IPS-NIHi11 (cell line): ENCODE data around the gene GDE1.
"Not testable (repeated sequence)": the region's sequence is repeated elsewhere in the genome, so short reads cannot be mapped to it uniquely, and the experiment has no call there.

Experiments used
- DNase-seq: peaks from one replicate; pipeline ENCODE4 v3.0.0; 2012; ENCODE audit warnings: mixed read lengths, low spot score

The GDE1 gene, protein sequence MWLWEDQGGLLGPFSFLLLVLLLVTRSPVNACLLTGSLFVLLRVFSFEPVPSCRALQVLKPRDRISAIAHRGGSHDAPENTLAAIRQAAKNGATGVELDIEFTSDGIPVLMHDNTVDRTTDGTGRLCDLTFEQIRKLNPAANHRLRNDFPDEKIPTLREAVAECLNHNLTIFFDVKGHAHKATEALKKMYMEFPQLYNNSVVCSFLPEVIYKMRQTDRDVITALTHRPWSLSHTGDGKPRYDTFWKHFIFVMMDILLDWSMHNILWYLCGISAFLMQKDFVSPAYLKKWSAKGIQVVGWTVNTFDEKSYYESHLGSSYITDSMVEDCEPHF

DNA sequence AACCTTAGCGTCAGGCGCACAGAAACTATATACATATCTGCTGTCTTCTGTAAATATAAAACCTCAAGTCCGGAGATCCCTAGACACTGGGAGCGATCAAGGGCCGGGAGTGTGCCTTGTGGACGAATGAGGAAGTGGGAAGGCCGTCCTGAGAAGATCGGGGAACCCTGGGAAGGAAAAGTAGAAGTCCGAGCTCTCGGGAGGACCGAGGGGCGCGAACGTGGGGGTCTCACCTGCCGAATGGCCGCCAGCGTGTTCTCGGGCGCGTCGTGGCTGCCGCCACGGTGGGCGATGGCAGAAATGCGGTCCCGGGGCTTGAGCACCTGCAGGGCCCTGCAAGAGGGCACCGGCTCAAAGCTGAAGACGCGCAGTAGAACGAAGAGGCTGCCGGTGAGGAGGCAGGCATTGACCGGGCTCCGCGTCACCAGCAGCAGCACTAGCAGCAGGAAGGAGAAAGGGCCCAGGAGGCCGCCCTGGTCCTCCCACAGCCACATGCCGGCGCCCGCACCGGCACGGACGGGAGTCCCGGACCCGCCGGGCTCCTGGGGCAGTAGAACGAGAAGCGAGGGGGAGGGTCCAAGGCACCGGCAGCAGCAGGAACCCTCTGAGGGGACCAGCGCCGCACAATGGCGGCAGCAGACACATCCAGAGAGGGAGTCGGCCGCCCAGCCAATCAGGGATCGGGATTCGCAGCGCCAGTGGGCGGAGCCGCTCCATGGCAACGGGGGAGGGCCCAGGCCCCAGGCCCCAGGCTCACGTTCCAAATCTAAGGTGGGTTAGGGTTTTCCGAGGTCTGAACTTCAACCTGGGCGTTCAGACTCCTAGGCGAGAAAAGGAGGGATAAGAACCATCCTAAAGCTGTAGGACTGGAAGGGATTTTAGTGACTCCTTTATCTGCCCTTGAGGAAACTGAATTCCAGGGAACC, at the start of gene GDE1:
TSS of gene GDE1 (minus strand) at position 628 of the 926 bp plus-strand sequence. CDS start at position 494, 134 bp downstream.
- DNase-seq, result peak; percentile 96

DNA sequence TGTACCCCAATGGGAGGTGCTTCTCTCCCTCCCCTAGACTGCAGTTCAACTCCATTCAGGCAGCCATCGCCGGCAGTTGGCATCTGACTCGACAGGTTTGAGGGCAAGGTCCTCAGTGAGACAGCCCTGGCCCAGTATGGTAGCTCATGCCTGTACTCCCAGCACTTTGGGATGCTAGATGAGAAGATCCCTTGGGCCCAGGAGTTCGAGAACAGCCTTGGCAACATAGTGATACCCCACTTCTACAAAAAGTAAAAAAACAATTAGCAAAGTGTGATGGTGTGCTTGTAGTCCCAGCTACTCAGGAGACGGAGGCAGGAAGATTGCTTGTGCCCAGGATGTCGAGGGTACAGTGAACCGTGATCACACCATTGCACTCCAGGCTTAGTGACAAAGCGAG, 45.7 kb upstream of the GDE1 start:
- DNase-seq, result no peak

DNA sequence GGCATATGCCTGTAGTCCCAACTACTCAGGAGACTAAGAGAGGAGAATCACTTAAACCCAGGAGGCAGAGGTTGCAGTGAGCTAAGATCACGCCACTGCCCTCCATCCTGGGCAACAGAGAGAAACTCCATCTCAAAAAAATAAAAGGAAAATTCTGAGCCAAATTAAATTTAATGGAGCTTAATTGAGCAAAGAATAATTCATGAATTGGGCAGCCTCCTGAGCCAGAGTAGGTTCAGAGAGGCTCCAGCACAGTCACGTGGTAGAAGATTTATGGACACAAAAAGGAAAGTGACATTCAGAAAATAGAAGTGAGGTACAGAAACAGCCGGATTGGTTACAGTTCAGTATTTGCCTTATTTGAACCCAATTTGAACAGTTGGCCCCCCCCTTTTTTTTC, 44.5 kb upstream of the GDE1 start:
- DNase-seq, result no peak

DNA sequence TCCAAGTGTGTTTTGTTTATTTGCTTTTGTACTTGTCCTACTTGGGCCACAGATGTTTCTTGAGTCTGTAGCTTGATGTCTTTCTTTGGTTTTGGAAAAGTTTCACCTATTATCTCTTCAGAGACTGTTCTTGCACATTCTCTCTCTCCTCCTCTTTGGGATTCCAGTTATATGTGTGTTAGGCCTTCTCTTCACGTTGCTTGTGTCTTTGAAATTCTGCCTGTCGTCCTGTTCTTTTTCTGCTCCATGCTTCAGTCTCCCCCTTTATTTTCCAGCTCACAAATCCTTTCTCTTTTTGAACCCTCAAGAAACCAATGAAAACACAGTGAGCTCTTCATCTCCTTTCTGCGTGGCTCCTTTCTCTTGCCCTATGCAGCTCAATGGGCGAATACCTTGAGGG, 41.5 kb upstream of the GDE1 start:
- no peak for DNase-seq

DNA sequence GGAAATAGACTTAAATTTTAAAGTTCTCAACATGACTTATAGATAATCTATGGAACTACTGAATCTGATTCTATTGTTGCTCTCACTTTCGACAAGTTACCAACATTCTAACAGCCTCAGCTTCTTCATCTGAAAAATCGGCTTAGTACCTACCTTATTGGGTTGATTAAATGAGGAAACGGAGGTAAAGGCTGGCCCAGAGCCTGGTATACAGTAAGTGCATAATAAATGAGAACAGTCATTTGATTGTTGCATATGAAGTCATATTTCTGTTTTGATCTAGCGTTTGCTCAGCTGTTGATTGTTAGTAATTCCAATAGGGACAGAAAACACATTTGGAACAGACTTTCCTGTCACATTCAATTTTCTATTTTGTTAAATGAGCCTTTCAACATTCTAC, 38.2 kb upstream of the GDE1 start:
- DNase-seq, result no peak

DNA sequence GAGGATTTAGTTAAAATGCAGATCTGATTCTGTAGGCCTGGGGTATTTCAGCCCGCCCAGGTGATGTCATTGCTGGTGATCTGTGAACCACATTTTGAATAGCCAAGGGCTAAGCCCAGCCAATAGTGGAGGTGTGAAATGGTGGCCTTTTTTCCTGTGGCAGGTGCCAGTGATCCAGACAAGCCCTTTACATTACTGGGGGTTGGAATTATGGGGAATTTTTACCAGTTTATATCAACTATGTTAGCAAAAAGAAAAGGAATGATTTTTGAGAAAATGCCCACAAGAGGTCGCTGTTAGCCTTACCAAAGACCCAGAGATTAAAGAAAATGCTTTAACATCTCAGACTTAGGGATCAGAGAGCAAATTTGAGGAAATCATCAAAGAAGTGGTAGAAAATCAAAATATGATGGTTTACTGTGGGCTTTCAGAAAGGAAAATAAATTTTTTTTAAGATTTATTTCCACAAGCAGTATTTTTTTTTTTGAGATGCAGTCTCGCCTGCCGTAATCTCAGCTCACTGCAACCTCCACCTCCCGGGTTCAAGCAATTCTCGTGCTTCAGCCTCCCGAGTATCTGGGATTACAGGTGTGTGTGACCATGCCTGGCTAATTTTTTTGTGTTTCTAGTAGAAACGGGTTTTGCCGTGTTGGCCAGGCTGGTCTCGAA, 37.5 kb upstream of the GDE1 start:
- DNase-seq, result peak; percentile 17

DNA sequence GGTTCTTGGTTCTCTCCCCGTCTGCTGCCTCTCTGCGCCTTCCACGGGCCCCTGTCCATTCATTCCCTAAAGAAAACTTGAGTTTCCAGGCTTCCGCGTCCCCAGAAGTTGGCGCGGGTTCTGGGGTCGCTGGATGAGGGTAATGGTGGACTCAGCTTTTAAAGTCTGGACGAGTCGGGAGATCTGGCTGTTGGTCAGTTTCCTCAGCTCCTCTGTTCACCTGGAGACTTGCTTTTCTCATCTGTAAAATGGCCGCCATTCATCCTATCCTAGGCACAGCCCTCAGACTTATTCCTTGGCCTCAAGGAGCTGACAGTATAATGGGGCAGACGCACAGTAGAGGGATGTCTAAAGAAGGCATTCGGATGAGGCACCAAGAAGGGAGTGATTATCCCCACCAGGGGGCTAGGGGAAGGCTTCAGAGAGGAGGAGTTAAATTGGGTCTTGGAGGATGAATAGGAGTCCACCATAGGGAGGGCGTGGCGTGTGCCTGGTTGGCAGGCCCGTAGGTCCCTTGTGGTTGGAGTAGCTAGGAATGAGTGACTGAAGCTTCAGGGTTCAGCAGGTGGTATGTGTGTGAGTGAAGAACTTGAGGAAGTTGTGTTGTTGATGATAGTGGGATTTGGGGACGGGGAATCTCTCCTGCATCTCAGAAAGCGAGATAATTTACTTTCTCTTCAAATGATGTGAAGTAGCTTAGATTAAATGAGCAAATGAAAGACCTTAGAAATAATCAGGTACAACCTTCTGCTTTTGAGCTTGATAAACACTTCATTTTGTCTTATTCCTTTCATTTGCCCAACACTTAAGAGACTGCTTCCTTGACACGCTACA, 34.3 kb upstream of the GDE1 start:
- DNase-seq, result peak; percentile 73

DNA sequence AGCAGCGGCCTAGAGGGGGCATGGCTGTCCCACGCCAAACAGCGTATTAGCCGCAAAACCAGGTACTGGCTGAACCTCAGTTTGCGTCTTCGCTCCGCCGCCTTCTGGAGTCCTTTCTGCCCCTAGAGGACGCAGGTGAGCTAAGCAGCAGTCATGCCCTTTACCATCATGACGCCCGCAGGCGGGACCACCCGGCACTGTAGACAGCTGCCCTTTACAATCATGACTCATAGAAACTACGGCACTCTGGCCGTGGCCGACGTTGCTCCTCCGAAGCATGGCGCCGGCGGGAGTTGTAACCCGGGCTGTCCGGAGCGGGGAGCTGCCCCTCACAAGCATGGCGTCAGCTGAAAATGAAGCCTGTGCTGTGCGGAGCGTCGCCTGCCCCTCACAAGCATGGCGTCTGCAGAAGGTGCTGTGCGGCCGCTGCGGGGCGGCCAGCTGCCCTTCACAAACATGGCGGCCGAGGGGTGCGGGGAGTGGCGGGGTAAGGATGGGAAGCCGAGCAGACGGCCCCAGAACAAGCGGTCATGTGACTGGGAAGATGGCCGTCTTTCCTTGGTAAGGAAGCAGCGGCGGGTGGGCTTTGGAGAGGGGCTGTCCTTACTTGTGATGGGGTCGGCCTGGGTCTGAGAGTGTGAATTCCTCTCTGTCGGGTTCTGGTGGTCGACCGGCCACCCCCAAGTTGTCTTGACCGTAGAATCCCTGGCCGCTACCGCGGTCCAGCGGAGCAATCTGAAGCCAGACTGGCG, 33.5 kb upstream of the GDE1 start, which contains the start of gene VPS35L:
TSS of gene VPS35L (plus strand) at position 518 of the 752 bp plus-strand sequence. CDS start at position 545, 27 bp downstream.
- peak; percentile 92 for DNase-seq

DNA sequence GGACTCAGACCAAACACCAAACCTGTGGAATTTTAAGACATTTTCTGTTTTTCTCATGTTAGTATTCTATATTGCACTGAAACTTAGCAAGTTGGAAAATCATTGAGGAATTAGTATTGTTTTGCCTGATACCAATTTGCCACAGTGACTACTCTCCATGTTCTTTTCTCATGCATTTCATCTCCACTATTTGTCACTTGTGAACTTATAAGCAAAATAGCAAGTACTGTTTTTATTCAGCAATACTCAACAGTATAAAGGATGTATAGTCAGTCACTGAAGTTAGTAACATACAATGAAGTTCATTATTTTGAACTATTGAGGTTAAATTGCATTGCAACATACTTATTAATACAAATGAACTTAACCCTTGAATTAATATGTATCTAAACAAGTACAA, 27.8 kb upstream of the GDE1 start:
- DNase-seq, result no peak

DNA sequence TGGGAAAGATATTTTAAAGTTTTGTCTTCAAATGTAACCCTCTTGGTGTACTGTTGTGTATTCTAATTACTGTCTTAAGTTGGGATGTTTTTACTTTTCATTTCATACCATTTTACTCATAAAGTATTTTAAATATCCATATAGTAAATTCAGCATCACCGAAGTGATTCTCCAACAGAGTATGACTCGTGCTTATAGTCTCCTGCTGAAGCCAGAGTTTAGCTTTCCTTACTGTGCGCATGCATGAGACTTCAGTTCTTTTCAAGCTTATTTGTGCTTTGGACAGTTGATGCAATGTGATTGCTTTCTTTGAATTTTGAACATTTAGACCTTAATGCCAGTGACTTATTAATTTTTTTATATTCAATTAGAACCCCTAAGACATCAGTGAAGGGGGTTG, 26.2 kb upstream of the GDE1 start:
- DNase-seq, result no peak

DNA sequence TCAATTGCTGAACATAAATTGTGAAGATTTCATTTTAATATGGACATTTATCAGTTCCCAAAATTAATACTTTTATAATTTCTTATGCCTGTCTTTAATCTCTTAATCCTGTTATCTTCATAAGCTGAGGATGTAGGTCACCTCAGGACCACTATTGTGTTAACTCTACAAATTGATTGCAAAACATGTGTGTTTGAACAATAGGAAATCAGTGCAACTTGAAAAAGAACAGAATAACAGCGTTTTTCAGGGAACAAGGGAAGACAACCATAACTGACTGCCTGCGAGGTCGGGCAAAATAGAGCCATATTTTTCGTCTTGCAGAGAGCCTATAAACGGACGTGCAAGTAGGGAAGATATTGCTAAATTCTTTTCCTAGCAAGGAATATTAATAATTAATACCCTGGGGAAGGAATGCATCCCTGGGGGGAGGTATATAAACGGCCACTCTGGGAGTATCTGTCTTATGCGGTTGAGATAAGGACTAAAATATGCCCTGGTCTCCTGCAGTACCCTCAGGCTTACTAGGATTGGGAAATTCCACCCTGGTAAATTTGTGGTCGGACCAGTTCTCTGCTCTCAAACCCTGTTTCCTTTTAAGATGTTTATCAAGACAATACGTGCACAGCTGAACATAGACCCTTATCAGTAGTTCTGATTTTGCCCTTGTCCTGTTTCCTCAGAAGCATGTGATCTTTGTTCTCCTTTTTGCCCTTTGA, 21.5 kb upstream of the GDE1 start:
- not testable (repeated sequence) for DNase-seq

DNA sequence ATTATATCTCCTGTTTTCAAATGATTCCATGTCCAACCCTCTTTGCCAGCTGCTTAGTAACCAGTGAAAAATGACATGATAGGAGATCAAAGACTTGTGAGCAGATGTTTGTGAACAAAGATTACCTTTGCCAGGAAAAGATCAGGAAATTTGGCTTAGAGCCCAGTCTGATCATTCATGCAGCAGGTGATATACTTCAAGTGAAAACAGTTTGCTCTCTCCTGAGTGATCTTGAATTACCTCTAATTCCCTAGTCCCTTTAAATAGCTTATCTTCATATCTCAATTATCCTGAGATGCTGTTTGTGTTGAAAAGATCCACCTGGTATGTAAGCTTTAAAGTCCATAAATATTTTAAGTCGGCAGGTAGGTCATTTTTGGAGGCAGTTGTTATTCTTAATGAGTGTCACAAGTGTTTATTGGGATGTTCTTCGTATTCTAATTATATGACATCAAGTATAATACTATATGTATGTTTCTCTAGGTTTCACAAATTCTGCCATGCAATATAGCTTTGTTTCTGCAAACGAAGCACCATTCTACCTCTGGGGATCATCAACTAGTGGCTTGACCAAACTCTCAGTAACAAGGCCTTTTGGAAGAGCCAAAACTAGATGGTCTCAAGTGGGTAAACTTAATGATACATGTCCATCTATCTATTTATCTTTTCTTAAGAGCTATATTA, 20.4 kb upstream of the GDE1 start:
- DNase-seq, result no peak

DNA sequence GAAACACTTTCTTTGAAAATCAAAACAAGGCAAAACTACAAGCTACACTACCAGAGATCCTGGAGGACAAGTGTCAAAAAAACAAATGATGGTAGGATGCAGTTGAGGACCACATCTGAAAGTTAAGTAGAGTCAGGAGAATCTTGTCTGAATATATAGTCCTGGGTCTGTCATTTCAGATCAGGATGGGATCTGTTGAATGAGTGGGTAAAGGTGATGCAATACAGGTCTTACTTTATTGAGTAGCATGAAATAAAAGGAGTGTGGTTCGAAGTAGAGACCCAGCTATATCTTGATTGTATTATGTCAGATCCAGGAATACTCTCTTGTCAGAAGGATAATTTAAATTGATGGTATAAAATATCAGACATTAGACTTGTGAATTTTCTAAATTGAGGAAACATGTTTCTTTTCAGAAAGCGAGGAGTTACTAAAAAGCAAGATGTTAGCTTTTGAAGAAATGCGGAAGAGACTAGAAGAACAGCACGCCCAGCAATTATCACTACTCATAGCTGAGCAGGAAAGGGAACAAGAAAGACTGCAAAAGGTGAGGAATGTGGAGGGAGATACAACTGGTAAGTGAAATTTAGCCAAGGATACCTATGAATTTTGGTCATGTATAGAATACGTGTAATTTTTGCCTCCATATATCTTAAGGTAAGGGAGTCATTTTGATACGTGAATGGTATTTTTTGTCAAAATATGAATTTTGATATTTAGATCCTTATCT, 18.5 kb upstream of the GDE1 start:
- no peak for DNase-seq

DNA sequence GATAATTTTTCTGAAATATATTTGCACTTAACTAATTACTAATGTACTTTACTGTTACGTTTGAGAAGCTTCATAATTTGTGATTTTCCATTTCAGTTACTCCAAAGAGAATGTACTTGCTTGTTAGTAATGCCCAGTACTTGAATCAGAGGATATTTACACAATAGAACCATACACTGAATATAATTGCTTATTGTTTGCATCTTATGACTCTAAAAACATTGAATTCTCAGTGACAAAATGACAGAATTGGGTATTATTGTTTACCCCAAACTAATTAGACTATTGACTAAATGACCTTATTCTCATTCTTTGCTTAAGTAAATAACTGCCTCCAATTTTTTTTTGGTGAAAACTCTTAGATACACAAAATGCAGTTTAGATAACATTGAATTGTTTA, 10.7 kb upstream of the GDE1 start:
- DNase-seq, result no peak

DNA sequence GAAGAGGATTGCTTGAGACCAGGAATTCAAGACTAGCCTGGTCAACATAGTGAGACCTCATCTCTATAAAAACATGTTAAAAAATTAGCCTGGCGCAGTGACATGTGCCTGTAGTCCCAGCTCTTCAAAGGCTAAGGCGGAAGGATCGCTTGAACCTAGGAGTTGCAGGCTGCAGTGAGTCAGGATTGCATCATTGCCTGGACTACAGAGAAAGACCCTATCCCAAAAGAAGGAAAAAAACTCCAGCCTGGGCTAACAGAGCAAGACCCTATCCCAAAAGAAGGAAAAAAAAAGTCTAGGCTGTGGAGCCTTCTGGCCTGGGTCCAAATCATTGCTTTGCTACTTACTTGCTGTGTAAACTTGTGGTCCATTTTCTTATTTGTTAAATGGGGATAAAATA, 6.8 kb upstream of the GDE1 start:
- no peak for DNase-seq

DNA sequence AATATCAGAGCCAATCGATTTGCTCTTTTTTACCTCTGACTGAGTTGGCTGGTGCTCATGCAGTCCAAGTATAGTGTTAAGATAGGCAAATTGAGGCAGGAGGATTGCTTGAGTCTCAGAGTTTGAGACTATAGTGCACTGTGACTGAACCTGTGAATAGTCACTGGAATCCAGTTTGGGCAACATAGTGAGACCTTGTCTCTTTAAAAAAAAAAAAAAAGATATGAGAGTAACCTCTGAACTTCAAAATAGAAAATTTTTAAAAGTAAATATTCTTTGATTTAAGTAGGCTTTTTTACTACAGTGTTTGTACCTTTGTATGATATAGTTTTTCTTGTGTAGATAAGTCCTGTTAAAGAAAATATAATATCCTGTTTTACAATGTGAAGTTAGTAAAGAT, 5.3 kb upstream of the GDE1 start:
- DNase-seq, result no peak

DNA sequence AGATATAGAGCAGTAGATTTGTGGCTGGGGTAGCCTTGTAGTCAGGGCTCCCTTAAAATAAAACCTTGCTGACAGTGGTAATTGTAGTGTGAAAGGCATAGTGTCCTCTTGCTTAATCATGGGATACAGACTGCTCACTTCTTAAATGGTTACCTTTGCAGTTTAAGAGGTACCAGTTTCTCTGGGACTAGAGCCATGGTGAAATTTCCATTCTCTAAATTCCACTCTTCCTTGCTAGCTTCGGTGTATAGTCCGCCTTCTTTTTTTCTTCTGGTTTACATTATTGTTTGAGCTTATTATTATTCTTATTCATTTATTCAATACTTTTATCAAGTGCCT, 3.5 kb upstream of the GDE1 start:
- no peak for DNase-seq

DNA sequence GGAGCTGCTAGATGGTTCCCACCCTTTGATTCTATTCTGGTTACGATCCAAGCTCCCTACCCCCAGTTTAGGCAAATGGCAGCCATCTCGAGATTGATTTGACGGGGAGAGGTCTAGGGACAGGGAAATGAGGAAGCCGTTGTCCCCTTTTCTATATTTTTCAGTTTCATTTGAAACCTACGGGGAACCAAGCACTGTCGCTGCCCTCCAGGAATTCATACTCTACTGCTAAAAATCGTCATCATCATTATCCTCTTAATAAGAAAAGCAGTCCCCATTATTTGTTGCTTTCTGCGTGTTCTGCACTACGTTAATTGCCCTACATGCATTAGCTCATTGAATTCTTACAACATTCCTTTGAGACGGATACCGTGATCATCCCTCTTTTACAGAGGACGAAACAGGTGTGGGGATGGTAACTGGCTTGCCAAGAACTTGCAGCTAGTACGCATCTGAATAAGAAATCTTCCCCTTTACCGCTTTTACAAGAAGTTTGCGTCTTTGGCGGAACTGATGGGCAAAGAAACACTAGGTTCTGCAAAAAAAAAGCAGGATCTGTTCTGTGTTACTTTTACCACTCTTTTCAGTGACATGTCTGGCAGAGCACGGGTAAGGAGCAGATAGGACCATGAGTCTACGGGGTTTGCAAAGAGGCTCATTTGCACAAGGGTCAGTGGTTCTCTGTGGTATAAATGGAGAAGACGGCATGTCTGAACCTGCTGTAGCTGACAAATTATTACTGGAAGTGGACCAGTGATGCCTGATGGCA, 2.9 kb upstream of the GDE1 start:
- DNase-seq, result no peak

DNA sequence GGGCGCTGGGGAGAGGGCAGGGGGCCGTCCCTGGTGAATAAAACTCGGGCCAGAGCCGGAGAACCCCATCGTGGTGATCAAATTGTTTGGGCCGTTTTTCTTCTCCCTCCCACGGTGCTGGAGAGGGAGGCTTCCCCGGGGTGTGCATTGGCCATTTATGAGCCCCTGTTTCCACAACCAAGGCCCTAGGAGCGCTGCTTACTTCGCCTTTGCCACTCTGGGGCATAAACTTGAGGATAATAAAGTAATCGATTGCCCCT, 2.4 kb upstream of the GDE1 start:
- DNase-seq, result no peak
